Body of pancreas (tissue), 4 donors: Measurements from ENCODE around the gene SMIM29.

ENCODE experiments used
- CTCF ChIP-seq, 7 experiments: fragments of 450-650 bp in 4 of 7; fragments of 200-600 bp in 3 of 7; sonication (generic) in 3 of 7; IDR thresholded peaks; one replicate each; pipeline ENCODE4 v1.5.1; 2016 to 2019; ENCODE audit warnings: antibody characterized with exemption in 7 of 7
- POLR2A ChIP-seq, 3 donors: fragments of 450-650 bp; IDR thresholded peaks; one replicate each; pipeline ENCODE4 v1.6.1; 2016; ENCODE audit warnings: antibody characterized with exemption in 3 of 3, mild to moderate bottlenecking in 2 of 3

DNA sequence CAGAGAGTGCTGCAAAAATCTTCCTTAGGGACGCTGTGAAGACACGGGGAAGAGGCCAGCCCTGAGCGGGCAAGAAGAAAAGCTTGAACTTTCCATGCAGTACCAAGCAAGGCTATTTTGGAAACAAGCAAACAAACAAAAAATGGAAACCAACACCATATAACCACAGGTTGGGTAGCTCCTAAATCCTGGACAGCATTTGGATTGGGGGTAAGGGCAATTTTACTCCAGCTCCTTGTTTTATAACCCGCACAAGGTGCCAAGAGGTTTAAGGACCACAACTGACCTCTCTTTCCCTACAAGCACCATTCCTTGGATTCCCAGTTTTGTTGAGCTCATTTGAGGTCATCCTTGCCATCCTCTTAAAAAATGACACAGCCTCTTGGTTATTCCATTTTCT is 31.4 kb upstream of the SMIM29 start:
- TF ChIP-seq CTCF (IDR thresholded peaks at IDR 0.05) (no peak), POLR2A (IDR thresholded peaks at IDR 0.05) (no peak)
